Measurements from ENCODE around the gene KLK1. TPM values are rescaled to one million over a fixed set of nuclear protein-coding genes. Genes with fewer than 3 reads are reported as not detected.

Gene KLK1
- total RNA-seq, 1 donor from 2014 or later = 3.0 TPM

- peaks cover 42% of the 10 kb centered on the region for H3K36me3 Mint-ChIP-seq (ENCODE audit: low read depth)
- DNase-seq = no peak
- no peak overlapping the region for H3K4me3 Mint-ChIP-seq
- H3K27ac Mint-ChIP-seq = no peak overlapping the region
- H3K27me3 Mint-ChIP-seq = no peaks in the 10 kb centered on the region
- intact Hi-C loops (cut with micrococcal nuclease) = no loop called here
- peaks cover 20% of the 10 kb centered on the region for H3K4me1 Mint-ChIP-seq
- no peaks in the 10 kb centered on the region for H3K9me3 Mint-ChIP-seq
Measured at GRCh38 chr19:50797781-50798658, 25.6 kb downstream of the KLK1 start.

DNA sequence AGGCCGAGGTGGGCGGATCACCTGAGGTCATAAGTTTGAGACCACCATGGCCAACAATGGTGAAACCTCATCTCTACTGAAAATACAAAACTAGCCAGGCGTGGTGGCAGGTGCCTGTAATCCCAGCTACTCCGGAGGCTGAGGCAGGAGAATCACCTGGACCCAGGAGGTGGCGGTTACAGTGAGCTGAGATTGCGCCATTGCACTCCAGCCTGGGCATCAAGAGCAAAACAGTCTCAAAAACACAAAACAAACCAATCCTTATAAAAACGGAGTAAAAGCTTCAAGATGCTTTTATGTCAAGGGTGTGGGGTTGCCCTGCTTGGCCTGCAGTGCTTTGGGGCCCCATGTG lies 26.2 kb downstream of the KLK1 start:
- H3K36me3 Mint-ChIP-seq (ENCODE audit: low read depth) = peaks cover 36% of the 10 kb centered on the region
- H3K27me3 Mint-ChIP-seq = no peaks in the 10 kb centered on the region
- H3K4me1 Mint-ChIP-seq = peaks cover 16% of the 10 kb centered on the region
- intact Hi-C loops (cut with micrococcal nuclease) = no loop called here
- no peak overlapping the region for H3K4me3 Mint-ChIP-seq
- H3K27ac Mint-ChIP-seq = no peak overlapping the region
- no peaks in the 10 kb centered on the region for H3K9me3 Mint-ChIP-seq
- no peak for DNase-seq

DNA sequence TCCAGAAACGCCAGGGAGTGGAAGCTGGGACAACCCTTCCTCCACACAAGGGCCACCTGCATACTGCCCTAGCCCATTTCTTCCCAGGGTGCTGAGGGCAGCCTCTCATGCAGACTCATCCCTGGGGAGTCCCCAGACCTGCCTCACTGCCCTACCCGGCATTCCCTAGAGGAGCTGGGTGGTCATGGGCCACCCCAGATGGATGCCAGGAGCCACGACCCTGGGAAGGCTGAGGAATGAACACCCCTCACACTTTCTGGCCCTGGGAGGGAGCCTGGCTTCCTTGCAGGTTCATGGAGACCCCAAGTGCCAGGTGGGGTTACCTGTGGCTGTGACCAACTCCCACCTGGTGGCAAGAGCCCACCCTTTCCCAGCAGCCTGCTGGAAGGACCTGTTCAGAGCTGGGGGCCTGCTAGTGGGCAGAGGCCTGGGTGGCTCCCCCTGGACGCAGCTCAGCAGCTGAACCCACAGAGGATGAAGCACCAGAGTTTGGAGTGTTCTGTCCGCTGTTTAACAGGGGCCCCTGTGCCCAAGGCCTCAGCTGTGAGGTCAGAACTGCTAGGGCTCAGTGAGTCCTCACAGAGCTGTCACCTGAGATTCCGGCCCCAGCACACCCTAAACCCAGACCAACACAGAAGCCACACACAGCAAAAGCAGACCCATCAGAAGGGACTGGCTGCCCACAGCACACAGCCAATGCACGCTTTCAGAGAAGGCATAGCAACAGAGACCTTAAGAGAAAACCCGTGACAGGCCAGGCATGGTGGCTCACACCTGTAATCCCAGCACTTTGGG lies 26.8 kb downstream of the KLK1 start:
- H3K4me1 Mint-ChIP-seq = peaks cover 12% of the 10 kb centered on the region
- no peak overlapping the region for H3K27ac Mint-ChIP-seq
- H3K36me3 Mint-ChIP-seq (ENCODE audit: low read depth) = peaks cover 30% of the 10 kb centered on the region
- H3K9me3 Mint-ChIP-seq = no peaks in the 10 kb centered on the region
- no peaks in the 10 kb centered on the region for H3K27me3 Mint-ChIP-seq
- intact Hi-C loops (cut with micrococcal nuclease) = no loop called here
- DNase-seq = no peak
- no peak overlapping the region for H3K4me3 Mint-ChIP-seq

- no peaks in the 10 kb centered on the region for H3K9me3 Mint-ChIP-seq
- intact Hi-C loops (cut with micrococcal nuclease) = no loop called here
- DNase-seq = no peak
- no peak overlapping the region for H3K27ac Mint-ChIP-seq
- peaks cover 29% of the 10 kb centered on the region for H3K36me3 Mint-ChIP-seq (ENCODE audit: low read depth)
- H3K4me1 Mint-ChIP-seq = peaks cover 11% of the 10 kb centered on the region
- H3K27me3 Mint-ChIP-seq = no peaks in the 10 kb centered on the region
- H3K4me3 Mint-ChIP-seq = no peak overlapping the region
Measured at GRCh38 chr19:50796128-50796633, 27.4 kb downstream of the KLK1 start.

GRCh38 chr19:50795664-50796073 lies 27.9 kb downstream of the KLK1 start:
- no peak overlapping the region for H3K4me3 Mint-ChIP-seq
- H3K36me3 Mint-ChIP-seq (ENCODE audit: low read depth) = peaks cover 24% of the 10 kb centered on the region
- no peaks in the 10 kb centered on the region for H3K9me3 Mint-ChIP-seq
- H3K27me3 Mint-ChIP-seq = no peaks in the 10 kb centered on the region
- intact Hi-C loops (cut with micrococcal nuclease) = loop anchor here (1.0 kb wide), 1 partner anchor 8 kb away; no protein-coding TSS in a partner anchor
- no peak for DNase-seq
- H3K27ac Mint-ChIP-seq = no peak overlapping the region
- H3K4me1 Mint-ChIP-seq = peaks cover 6% of the 10 kb centered on the region

DNA sequence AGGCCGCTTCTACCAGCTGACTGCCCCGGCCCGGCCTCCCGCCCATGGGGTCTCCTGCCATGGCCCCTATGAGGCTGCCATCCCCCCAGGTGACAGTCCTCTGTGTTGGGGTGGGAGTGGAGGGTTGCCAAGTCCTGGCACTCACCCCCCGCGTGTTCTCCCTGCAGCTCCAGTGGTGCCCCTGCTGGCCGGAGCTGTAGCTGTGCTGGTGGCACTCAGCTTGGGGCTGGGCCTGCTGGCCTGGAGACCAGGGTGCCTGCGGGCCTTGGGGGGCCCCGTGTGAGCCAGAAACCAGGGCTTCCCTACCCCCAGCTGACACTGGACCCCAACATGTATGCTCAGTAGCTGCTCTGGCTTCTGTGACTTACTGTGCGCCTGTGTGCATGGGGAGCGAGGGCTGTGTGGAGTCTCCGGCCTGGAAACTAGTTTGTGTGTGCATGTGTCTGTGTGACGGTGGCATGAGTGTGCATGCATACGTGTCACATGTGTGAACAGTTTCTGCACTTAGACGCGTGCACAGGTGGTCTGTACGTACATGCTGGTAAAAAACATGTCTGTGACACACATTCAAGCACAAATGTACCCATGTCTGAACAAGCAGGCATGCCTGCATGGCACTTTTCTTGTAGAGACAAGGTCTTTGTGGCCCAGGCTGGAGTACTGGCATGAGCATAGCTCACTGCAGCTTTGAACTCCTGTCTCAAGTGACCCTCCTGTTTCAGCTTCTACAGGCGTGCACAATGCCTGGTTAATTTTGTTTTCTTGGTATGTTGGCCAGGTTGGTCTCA lies 28.5 kb downstream of the KLK1 start:
- Mint-ChIP-seq H3K4me3 (no peak overlapping the region), H3K27me3 (no peaks in the 10 kb centered on the region), H3K4me1 (peaks cover 4% of the 10 kb centered on the region), H3K36me3 (ENCODE audit: low read depth) (peaks cover 20% of the 10 kb centered on the region), H3K9me3 (no peaks in the 10 kb centered on the region), H3K27ac (no peak overlapping the region)
- DNase-seq = no peak
- intact Hi-C loops (cut with micrococcal nuclease) = loop anchor here (1.0 kb wide), 1 partner anchor 8 kb away; no protein-coding TSS in a partner anchor

DNA sequence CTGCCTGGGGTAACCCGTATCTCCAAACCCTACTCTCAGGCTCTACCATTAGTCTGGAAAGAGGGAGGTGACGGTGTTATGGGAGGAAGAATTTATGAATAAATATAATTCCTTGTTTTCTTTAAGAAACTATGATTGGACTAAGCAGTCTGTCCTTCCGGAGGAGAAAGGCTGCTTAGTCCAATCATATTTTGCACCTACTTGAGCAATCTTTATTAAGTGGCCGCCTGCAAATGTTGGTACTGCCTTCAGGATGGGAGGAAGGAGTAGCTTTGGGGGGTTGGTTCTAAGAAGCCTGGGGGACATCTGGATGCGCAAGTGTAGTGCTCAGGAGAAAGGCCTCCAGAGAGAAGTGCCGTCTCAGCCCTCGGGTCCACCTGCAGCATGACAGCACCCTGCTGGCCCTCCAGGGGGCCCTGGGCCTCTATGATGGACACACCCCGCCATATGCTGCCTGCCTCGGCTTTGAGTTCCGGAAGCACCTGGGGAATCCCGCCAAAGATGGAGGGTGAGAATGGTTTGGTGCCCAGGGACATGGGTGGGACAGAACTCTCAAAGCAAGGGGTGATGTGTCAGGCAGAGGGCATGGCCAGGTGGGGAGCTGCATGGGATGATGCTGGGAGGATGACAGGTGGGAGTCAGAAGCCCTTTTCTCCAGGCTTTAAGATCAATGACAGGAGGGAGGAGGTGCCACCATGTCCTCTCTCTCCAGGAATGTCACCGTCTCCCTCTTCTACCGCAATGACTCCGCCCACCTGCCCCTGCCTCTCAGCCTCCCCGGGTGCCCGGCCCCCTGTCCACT lies 29.3 kb downstream of the KLK1 start:
- H3K4me1 Mint-ChIP-seq = peaks cover 4% of the 10 kb centered on the region
- no peaks in the 10 kb centered on the region for H3K9me3 Mint-ChIP-seq
- peak; percentile 66 for DNase-seq
- H3K4me3 Mint-ChIP-seq = no peak overlapping the region
- H3K36me3 Mint-ChIP-seq (ENCODE audit: low read depth) = peaks cover 17% of the 10 kb centered on the region
- no peaks in the 10 kb centered on the region for H3K27me3 Mint-ChIP-seq
- H3K27ac Mint-ChIP-seq = no peak overlapping the region
- intact Hi-C loops (cut with micrococcal nuclease) = no loop called here

DNA sequence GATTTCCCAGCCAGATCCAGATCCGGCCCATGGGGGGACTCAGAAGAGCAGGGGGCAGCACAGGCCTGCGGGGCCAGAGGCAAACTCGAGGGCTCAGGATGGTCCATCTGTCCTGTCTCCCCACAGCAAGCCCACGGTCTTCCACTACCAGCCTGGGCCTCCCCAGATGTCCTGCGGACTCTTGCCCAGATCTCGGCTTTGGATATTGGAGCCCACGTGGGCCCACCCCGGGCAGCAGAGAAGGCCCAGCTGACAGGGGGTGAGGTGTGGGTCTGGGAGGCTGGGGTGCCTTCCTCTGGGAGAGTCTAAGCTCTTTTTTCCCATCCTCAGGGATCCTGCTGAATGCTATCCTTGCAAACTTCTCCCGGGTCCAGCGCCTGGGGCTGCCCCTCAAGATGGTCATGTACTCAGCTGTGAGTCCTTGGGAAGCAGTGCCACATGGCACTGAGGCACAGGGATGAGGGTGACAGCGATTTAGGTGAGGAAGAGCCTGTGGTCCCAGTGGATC lies 30.0 kb downstream of the KLK1 start:
- H3K4me3 Mint-ChIP-seq = no peak overlapping the region
- no peak for DNase-seq
- peaks cover 16% of the 10 kb centered on the region for H3K36me3 Mint-ChIP-seq (ENCODE audit: low read depth)
- intact Hi-C loops (cut with micrococcal nuclease) = no loop called here
- no peaks in the 10 kb centered on the region for H3K9me3 Mint-ChIP-seq
- H3K27ac Mint-ChIP-seq = no peak overlapping the region
- H3K4me1 Mint-ChIP-seq = peaks cover 4% of the 10 kb centered on the region
- no peaks in the 10 kb centered on the region for H3K27me3 Mint-ChIP-seq

DNA sequence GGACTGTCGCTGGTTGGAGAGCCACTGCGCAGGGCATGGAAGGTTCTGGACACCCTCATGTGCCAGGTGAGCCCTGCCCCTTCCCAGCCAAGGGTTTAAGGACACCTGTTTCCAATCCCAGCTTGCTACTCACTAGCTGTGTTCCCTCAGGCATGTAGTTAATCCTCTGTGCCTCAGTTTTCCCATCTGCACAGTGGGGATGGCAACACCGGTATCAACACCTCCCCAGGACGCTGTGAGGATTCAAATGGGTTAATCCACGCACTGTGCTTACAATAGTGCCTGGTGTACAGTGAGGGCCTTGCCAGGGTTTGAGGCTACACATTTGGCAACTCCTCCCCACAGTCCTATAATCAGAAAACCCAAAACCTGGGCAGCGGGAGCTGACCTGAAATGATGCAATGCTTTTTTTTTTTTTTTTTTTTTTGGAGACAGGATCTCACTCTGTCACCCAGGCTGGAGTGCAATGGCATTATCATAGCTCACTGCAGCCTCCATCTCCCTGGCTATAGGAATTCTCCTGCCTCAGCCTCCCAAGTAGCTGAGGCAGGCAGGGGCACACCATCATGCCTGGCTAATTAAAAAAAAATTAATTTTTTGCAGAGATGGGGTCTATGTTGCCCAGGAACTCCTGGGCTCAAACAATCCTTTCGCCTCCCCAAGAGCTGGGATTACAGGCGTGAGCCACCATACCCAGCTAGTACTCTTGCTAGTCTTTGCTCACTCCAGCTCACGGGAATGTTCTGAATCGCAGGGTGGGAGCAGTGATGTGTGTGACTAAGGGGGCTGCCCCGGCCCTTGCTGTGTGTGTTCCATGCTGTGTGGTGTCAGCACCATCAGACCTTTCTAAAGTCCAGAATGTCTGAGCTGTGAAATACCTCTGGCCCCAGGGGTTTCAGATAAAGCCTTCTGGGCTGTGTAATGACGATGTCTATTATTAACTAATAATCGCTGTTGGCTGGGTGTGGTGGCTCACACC lies 31.0 kb downstream of the KLK1 start:
- Mint-ChIP-seq H3K4me1 (peaks cover 4% of the 10 kb centered on the region), H3K36me3 (ENCODE audit: low read depth) (peaks cover 8% of the 10 kb centered on the region), H3K27ac (no peak overlapping the region)

DNA sequence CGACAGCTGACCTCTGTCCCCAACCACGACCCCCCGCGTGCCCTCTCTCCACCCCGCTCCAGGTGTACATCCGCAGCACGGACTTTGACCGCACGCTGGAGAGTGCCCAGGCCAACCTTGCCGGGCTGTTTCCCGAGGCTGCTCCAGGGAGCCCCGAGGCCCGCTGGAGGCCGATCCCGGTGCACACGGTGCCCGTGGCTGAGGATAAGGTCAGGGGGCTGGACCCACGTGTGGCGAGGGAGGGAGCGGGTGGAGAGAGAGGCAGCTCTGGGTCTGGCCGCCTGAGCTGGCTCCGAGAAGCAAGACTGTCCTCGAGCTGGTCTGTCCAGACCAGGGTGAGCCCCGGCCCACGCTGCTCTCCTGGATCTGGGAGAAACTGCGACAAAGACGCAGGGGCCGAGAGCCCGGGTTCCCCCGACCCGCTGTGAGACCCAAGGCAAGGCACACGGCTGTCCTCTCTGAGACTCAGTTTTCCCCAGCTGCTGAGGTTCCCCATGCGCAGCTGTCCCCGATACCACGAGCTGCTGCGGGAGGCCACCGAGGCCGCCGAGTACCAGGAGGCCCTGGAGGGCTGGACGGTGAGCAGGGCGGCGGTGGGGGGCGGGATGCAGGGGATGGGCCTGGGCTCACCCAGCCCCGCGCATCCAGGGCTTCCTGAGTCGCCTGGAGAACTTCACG lies 31.9 kb downstream of the KLK1 start:
- H3K4me1 Mint-ChIP-seq = peaks cover 4% of the 10 kb centered on the region
- H3K27ac Mint-ChIP-seq = no peak overlapping the region
- no peaks in the 10 kb centered on the region for H3K27me3 Mint-ChIP-seq
- intact Hi-C loops (cut with micrococcal nuclease) = no loop called here
- no peak overlapping the region for H3K4me3 Mint-ChIP-seq
- peaks cover 3% of the 10 kb centered on the region for H3K36me3 Mint-ChIP-seq (ENCODE audit: low read depth)
- no peak for DNase-seq
- H3K9me3 Mint-ChIP-seq = no peaks in the 10 kb centered on the region

More for the DNA sequence above, 31.0 kb downstream of the KLK1 start:
- H3K9me3 Mint-ChIP-seq = no peaks in the 10 kb centered on the region
- no peaks in the 10 kb centered on the region for H3K27me3 Mint-ChIP-seq
- H3K4me3 Mint-ChIP-seq = no peak overlapping the region
- intact Hi-C loops (cut with micrococcal nuclease) = no loop called here
- no peak for DNase-seq

GRCh38 chr19:50790922-50791467 lies 32.6 kb downstream of the KLK1 start:
- no peak overlapping the region for H3K27ac Mint-ChIP-seq
- DNase-seq = no peak
- H3K27me3 Mint-ChIP-seq = no peaks in the 10 kb centered on the region
- intact Hi-C loops (cut with micrococcal nuclease) = no loop called here
- peaks cover 4% of the 10 kb centered on the region for H3K4me1 Mint-ChIP-seq
- H3K36me3 Mint-ChIP-seq (ENCODE audit: low read depth) = peaks cover 3% of the 10 kb centered on the region
- no peak overlapping the region for H3K4me3 Mint-ChIP-seq
- H3K9me3 Mint-ChIP-seq = no peaks in the 10 kb centered on the region
